GM18867 (cell line): Measurements from ENCODE around the gene GLP2R.
"Not testable (repeated sequence)": the region's sequence is repeated elsewhere in the genome, so short reads cannot be mapped to it uniquely, and the experiment has no call there.

ENCODE experiments used
- ATAC-seq: cut with Tn5 transposase; IDR thresholded peaks from one replicate; pipeline ENCODE4 v1.9.1; 2021; ENCODE audit warnings: mild to moderate bottlenecking, moderate library complexity; ENCODE audit not compliant: unreplicated experiment

The GLP2R gene, protein sequence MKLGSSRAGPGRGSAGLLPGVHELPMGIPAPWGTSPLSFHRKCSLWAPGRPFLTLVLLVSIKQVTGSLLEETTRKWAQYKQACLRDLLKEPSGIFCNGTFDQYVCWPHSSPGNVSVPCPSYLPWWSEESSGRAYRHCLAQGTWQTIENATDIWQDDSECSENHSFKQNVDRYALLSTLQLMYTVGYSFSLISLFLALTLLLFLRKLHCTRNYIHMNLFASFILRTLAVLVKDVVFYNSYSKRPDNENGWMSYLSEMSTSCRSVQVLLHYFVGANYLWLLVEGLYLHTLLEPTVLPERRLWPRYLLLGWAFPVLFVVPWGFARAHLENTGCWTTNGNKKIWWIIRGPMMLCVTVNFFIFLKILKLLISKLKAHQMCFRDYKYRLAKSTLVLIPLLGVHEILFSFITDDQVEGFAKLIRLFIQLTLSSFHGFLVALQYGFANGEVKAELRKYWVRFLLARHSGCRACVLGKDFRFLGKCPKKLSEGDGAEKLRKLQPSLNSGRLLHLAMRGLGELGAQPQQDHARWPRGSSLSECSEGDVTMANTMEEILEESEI

DNA sequence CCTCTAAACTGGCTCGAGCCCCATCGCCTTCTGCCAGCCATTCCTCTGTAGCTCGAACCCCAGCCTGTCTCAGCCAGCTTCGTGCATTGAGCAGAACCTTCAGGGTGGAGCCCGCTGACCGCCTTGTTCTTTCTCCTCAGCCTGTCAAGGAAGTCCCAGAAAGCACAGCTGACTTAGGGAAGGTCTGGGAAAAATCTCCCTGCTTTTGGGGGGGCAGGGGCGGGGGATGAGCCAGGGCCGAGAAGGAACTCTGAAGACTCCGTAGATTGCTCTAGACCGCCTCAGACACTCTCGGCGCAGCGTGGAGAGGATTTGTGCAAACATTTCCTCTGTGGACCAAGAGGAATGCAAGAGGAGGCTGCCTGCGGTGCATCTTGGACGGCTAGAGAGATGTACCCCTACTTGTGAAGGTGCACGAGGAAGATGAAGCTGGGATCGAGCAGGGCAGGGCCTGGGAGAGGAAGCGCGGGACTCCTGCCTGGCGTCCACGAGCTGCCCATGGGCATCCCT, at the start of gene GLP2R:
GLP2R (plus strand) TSS at position 284 of the 510 bp plus-strand sequence; CDS start at position 424, 140 bp downstream.
- ATAC-seq, result no peak

DNA sequence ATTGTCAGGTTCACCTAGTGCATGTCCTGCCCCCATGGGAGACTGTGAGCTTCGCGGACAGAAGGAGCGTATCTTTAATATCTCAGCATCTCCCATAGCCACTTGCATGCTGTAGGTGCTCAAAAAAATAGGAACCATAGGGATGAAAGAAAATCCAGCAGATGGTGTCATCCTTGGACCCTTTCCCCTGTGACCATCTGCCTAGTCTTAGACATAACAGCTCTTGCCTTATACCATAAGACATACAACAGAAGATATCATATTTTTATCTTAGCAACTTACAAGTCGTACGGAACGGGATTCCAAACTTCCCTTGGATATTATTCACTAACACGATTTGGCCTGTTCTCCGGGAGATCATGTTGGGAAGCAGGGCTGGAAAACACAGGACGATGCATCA, 48.8 kb upstream of the GLP2R start:
- no peak for ATAC-seq

DNA sequence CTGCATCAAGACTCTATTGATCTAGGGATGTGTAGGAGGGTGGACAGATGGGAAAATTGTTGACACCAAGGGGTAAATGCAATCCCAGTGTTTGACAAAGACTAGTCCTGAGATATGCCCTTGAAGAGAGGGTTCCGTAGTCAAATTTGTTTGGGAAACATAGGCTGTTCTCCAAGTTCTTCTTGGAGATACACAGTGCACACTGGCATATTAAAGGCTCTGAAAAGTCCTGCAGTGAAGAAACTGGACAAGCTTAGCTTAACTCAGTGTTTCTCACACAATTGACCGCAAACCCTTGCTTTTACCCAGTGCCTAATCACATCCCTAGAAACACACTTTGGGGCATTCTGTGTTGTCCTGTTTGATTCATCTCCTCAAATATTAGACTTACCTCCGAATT, 45.2 kb upstream of the GLP2R start:
- no peak for ATAC-seq

DNA sequence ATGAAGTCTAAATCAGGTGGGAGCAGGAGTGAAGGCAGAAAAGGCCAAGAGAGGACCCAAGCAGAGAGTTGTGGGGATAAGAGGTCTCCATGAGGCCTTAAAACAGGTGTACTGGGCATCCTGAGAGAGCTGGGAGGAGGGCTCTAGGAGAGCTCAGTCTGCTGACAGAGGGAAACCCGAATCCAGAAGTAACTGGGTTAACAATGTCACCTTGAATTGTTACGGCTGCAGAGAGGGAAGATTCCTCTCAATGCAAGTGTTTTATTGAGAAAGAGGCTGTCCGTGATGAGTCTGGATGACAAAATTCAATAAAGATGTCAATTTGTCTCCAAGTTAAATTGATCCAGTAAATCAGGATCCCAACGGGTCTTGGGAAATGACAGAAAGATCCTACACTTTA, 42.7 kb upstream of the GLP2R start:
- ATAC-seq, result no peak

DNA sequence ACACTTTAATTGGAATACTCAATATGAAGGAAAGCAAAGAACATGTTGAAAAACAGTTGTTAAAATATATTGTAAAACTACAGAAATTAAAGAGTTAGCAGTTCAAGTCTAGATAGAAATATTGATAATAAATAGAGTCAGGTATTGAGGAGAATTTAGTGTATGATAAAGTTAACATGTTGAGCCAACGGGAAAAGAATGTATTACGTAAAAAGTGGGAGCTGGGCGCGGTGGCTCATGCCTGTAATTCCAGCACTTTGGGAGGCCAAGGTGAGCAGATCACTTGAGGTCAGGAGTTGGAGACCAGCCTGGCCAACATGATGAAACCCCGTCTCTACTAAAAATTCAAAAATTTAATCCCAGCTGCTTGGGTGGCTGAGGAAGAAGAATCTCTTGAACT, 42.3 kb upstream of the GLP2R start:
- not testable (repeated sequence) for ATAC-seq

DNA sequence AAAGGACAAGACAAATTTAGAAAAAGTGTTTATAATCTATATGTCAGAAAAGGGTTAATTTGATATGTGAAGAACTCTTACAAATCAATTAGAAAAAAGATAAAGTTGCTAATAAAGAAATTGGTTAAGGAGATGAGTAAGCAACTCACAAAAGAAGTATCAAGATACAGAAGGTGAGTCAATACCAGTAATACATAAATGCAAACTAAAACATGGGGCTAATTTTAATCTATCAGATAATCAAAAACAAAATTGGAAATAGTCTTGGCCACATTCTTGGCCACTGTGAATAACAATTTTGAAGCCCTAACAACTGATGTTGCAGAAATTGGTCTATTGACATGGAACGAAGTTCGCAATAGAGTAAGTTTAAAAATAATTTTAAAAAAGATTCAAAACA, 41.2 kb upstream of the GLP2R start:
- no peak for ATAC-seq

DNA sequence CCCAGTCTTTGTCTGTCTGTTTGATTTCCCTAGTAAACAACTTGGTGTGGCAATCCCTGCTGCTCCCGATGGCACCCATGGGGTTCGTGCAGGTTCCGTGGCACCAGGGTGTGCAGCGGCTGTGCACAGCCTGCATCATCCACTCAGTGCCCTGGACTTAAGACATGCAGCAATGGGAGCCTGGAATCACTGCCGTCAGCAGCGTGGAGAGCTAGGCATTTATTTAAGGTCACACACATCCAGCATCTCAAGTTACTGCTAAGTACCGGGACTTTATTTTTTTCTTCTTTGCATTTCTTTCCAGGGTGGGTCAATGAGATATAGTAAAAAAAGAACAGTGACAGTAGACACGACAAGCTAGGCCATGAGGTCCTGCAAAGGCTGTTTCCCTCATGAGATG, 37.1 kb upstream of the GLP2R start:
- no peak for ATAC-seq

DNA sequence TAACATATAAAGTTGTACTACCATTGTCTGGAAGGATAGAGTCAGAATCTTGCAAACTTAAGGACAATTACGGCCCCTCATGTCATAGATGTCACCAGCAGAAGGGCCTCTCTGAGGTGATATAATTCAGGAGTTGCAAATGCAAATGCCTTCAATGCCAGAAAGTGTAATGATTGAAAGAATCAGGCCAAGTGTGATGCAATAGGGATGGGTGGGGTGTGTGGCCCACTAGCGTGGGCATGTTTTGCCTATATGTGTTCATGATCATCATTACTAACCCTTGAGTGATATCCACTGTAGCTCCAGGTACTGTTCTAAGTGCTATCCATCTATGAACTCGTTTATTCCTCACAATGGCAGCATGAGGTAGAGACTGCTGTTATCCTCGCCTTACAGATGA, 35.4 kb upstream of the GLP2R start:
- ATAC-seq, result no peak

DNA sequence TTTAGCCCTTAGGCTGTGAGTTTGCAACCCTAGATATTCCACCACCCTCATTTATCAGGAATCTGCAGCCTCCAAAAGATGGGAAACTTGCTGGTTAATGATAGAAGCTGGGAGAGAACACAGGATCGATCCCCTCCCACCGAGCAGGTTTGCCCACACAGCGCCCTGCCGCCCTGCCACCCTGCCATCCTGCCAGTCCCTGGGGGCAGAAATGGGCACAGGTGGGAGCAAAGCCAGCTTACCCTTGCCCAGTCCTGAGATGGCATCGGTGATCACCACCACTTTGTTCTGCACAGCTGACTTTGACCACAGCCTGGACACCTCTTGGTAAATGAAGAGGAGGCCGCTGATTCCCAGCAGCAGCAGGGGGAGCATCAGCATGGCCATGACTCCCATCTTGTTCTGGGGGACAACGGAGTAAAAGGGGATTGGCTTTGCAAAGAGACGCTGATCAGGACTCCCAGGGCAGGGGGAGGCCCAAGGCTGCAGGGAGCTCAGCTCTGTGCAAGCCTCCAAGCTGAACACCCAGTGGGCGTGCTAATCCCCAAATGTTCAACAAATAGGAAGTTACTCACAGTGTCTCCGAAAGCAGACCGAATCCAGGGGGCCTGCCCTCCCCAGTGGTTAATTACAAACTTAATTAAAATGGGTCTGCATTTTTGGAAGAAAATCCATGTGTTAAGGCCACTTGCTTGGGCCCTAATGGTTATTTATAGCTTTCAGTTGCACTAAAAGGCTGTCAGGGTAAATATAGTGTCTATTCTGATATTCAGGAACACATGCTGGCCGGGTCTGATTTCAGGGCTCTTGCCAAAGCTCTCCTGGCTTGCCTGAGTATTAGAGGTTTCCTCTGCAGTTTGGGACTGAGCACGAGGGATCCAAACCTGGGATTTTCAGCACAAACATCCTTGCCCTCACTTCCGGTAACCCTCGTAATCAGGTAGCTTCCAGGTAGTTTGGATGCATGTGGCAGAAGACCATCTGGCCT, 34.5 kb upstream of the GLP2R start, which contains the start of gene DHRS7C:
DHRS7C (minus strand) TSS at position 704 of the 988 bp plus-strand sequence; CDS start at position 396, 308 bp downstream.
- ATAC-seq, result no peak

DNA sequence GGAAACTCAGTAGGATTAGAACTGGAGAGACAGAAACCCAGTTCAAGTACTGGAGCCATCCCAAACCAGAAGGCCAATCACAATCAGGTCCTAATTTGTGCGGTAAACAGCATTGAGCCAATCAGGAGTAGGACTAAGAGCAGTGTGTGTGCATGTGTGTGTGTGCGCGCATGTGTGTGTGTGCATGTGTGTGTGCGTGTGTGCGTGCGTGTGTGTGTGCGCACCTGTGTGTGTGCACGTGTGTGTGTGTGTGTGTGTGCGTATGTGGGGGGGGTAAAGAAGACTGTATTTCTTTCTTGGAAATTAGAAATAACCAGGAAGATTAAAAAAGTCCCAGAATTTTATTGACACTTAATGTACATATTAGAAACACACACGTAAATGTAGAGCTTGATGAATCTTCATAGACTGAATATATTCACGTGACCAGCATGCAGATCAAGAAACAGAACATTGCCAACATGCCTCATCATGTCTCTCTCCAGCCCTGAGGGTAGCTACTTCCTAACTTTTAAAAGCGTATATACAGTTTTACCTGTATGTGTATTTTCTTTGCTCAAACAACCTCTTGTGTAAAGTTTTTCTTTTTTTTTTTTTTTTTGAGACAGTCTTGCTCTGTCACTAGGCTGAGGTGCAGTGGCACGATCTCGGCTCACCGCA, 33.4 kb upstream of the GLP2R start:
- no peak for ATAC-seq

DNA sequence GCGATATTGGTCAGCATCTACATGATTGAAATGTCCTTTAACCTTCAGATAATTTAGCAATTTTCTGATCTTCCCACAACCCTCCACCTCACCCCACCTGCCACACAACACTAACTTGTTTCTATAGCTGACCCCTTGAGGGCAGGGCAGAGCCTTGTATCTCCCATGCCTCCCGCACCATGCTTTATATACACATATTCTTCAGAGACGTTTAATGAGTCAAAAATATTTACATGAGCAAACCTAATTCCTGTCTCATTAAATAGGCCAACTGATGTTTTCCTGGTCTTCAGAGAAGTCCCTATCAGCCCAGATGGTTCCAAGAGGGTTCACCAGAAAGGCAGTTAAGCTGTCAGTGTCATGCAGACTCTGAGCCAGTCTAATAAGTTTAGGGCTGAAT, 27.7 kb upstream of the GLP2R start:
- ATAC-seq, result no peak

DNA sequence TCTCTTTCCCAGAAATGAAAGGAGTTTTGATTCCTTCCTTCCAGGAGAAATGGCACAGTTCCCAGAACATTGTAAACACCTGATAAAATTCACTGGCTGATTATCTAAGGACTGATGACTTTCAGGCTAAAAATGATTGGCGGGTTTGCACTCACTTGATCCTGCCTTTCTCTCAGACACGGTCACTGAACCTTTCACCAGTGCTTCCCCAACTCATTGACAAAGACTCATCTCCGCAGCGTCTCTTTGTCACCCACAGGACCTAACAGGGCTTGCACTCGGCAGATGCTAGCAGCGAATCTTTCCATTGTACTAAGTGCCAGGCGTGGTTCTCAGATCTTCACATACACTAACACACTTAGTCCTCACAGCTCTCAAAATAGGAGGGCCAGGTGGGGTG, 27.0 kb upstream of the GLP2R start:
- no peak for ATAC-seq

DNA sequence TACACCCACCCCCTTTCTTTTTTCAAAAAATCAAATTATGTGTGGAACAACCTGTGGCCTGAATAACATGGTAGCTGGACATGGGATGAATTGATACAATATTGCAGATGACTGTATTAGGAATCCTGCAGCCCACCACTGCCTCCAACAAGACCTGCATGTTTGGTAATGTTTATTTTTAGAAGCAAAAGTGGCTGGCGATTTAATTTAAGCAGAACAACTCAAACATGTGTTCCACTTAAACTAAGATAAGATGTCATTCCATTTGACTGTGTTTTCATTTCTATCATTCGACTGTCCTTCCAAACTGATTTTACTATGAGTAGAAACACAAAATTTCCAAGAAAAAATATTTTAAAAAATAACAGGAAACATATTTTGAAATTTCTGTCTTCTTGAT, 24.2 kb upstream of the GLP2R start:
- no peak for ATAC-seq

DNA sequence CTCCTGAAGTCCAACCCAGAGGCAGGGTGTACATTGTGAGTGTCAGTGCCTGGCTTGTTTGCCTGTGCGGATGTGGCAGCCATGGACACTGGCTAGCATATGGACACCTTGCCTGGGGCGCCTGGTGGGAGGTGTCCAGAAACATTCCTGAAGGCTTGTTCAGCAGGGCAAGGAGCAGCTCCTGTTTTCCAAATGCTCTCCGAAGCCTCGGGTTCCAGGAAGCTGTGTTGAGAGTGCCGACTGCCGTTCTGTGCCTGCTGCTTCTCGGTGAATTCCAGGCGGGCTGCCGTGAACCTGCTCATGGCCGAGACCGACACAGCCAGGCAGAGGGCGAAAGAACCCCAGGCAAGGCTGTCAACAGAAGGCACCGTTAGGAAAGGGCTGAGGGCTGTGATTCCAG, 23.4 kb upstream of the GLP2R start:
- no peak for ATAC-seq

DNA sequence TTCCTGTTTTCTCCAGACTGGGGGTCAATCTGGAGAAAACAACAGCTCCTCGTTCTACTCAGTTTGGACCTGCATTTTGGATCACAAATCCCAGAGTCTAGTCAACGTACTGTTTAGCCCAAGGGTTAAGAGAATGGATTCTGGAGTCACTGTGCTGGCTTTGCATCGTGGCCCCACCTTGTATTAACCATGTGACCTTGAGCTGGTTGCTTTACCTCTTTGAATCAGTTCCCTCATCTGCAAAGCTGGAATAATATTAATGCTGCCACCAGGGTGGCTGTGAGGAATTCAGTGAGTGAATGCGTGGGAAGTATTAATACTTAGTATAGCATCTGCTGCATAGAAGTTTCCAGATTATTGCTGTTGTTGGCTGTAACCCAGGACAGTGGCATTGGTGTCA, 23.0 kb upstream of the GLP2R start:
- no peak for ATAC-seq

DNA sequence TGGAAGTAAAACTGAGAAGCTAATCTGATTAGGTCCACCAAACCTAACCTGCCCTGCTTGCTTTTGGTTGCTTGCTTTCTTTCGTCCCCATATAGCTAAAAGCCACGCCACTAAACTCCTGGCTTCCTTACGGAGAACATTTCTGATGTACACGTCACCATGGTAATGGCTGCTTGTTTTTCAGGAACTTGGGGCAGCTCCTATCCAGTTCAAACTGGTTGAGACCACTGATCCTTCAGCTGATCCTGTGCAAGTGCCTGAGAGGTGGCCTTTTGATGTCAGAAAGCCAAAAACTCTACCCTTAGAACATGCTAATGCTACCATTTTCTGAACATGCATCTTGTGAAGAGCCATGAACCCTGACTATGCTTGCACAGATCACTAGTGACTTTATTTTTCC, 20.0 kb upstream of the GLP2R start:
- no peak for ATAC-seq

DNA sequence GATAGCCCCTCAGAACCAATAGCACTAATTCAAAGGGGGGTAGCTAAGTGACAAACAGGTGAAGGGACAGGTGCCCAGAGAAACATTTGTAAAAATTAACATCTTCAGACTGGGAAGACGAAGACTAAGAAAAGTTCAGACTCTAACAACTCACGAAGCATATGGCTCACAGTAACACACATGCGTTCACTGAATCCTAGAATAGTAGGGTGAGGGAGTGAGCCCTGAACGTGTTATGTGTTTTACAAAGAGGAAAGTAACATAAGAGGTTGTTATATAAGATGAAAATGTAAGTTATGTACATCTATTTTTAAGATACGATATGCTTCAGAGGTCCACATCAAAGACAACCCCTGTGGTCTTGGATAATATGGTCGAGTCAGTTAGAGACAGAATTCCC, 19.0 kb upstream of the GLP2R start:
- no peak for ATAC-seq

DNA sequence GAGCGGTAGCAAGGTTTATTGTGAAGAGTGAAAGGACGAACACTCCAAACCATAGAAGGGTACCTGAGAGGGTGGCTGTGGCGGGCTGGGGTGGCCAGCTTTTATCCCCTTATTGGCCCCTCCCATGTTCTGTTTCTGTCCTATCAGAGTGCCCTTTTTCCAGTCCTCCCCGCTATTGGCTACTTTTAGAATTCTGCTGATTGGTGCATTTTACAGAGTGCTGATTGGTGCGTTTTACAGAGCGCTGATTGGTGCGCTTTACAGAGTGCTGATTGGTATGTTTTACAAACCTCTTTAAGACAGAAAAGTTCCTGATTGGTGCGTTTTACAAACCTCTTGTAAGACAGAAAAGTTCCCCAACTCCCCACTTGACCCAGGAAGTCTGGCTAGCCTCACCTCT, 16.3 kb upstream of the GLP2R start:
- no peak for ATAC-seq

DNA sequence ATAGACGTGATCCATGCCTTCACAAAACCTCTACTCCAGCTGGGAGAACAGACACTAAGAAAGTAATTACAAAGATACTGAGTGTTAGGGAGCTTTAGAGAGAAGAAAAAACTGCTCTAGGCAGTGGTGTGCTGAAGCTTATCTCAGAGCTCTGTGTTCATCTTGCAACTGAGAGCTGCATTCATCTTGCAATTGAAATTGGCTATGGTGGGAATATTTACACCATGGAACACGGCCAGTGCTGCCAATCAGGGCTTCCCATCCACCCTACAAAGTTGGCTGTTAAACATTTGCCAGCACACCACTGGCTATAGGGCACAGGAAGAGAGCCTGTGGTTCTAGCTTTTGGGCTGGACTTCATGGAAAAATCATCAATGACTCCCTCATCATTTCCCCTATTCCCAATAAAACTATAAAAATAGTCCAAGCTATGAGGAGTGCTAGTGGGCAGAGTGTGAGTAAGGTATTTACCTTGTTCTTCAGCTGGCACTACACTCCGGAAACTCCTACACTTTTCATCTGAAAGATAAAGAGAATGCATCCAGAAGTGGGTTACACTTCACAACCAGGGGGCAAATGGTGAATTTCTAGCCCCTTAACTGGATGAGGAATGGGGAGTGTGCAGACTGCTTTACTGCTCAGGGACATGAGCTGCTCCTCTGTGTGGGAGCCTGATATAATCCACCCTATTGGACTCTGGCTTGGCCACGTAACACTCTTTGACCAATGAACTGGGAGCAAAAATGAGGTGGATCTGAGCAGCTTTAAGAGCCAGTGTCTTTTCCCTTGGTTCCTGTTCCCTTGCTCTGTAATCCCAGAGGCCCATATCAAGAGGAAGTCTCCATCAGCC, 15.4 kb upstream of the GLP2R start:
- no peak for ATAC-seq

DNA sequence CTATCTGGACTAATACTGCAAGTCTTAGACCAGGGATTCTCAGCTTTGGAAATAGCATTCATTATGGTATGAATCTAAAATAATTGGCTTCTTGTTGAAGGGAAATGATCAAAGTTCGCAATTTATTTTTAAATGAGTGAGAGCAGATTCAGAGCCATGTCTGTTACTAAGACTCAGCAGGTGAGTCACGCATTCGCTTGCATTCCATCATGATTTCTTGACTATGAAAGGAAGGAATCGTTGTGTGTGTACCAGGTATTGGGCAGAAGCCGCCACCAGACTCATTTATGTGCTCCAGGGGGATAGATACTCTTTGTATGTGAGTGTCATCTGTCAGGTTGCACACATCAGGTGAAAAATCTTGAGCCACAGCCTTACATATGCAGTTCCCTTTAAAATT, 14.6 kb upstream of the GLP2R start:
- ATAC-seq, result no peak
